MCF 10A (cell line): ENCODE results near the gene RNASE7. TPM values are rescaled to one million over a fixed set of nuclear protein-coding genes. Genes with fewer than 3 reads are reported as not detected.

Source experiments
- BruUV-seq: library from RNA; stranded (reverse); fragments of 400-500 nt; replicated peaks from 2 replicates; lab custom pipeline; 2021; lab: Mats Ljungman, UMichigan
- CTCF ChIA-PET: fragments of 300-600 bp; sonication (Branson Sonifier 250); formaldehyde crosslinking; extraction: SDS; loops from one replicate; lab custom pipeline; 2021; ENCODE audit warnings: antibody characterized with exemption, inconsistent platforms; lab: Yijun Ruan, JAX
- POLR2A ChIA-PET: fragments of 300-600, 350-650 bp; sonication (Branson Sonifier 250); formaldehyde crosslinking; extraction: SDS; loops from one replicate; lab custom pipeline; 2020; ENCODE audit warnings: antibody characterized with exemption, inconsistent platforms; lab: Yijun Ruan, JAX
- DNase-seq: peaks from one replicate; pipeline ENCODE4 v3.0.0-alpha.2; 2018; ENCODE audit not compliant: unreplicated experiment
- H3K27ac Mint-ChIP-seq: one replicate; pipeline ENCODE4 v1.8.0; 2022; ENCODE audit warnings: mild to moderate bottlenecking, low read depth, mixed read lengths; ENCODE audit not compliant: unreplicated experiment
- H3K27me3 Mint-ChIP-seq: one replicate; pipeline ENCODE4 v1.8.0; 2022; ENCODE audit warnings: mixed read lengths; ENCODE audit not compliant: insufficient read depth, unreplicated experiment
- H3K36me3 Mint-ChIP-seq: one replicate; pipeline ENCODE4 v1.8.0; 2022; ENCODE audit warnings: mild to moderate bottlenecking, moderate library complexity, mixed read lengths; ENCODE audit not compliant: insufficient read depth, unreplicated experiment
- H3K4me1 Mint-ChIP-seq: one replicate; pipeline ENCODE4 v1.8.0; 2022; ENCODE audit warnings: mixed read lengths; ENCODE audit not compliant: insufficient read depth, unreplicated experiment
- H3K4me3 Mint-ChIP-seq: one replicate; pipeline ENCODE4 v1.8.0; 2022; ENCODE audit warnings: mild to moderate bottlenecking, moderate library complexity, mixed read lengths; ENCODE audit not compliant: unreplicated experiment
- H3K9me3 Mint-ChIP-seq: one replicate; pipeline ENCODE4 v1.8.0; 2022; ENCODE audit warnings: mixed read lengths; ENCODE audit not compliant: unreplicated experiment
- CTCF ChIP-seq: fragments of 200-600 bp; IDR thresholded peaks from one replicate; pipeline ENCODE4 v1.8.0; 2022; ENCODE audit warnings: antibody characterized with exemption, mild to moderate bottlenecking; ENCODE audit not compliant: unreplicated experiment
- intact Hi-C: fragments of 100-400 bp; cut with micrococcal nuclease; formaldehyde crosslinking; loops from 2 replicates; pipeline ENCODE4 v1.14.1; 2022
- total RNA-seq: library from RNA; stranded (reverse); gene quantifications from 2 replicates; pipeline ENCODE4 v1.2.3, GENCODE V29; 2022

RNASE7 gene
- total RNA-seq, 1 experiment from 2014 or later, result 10.9 TPM

- no peaks in the 10 kb centered on the region for H3K9me3 Mint-ChIP-seq
- H3K4me1 Mint-ChIP-seq, result peaks cover 26% of the 10 kb centered on the region
- intact Hi-C loops, result no loop called here
- no peaks in the 10 kb centered on the region for H3K27me3 Mint-ChIP-seq
- POLR2A ChIA-PET, result interaction anchor here (0.6 to 3.7 kb wide), 5 partner anchors 11 to 87 kb away, joined by 3 to 38 read pairs (median 4); no protein-coding TSS in a partner anchor
- CTCF ChIA-PET, result interaction anchor here (1.5 to 6.3 kb wide), 5 partner anchors 16 to 43 kb away, joined by 4 to 82 read pairs (median 28); no protein-coding TSS in a partner anchor
- no peak overlapping the region for H3K4me3 Mint-ChIP-seq
- H3K36me3 Mint-ChIP-seq, result peaks cover 12% of the 10 kb centered on the region
- no peak for TF ChIP-seq CTCF
- DNase-seq, result no peak
- BruUV-seq, result no TSS peak
- no peak overlapping the region for H3K27ac Mint-ChIP-seq
These were observed 30.7 kb downstream of the RNASE7 start for GRCh38 chr14:21072781-21073339.

- no peak overlapping the region for H3K27ac Mint-ChIP-seq
- ChIA-PET CTCF (interaction anchor here (1.3 to 6.3 kb wide), 3 partner anchors 20 to 31 kb away, joined by 3 to 82 read pairs (median 77); no protein-coding TSS in a partner anchor), POLR2A (no interaction called here)
- no peaks in the 10 kb centered on the region for H3K9me3 Mint-ChIP-seq
- no TSS peak for BruUV-seq
- TF ChIP-seq CTCF, result no peak
- peaks cover 20% of the 10 kb centered on the region for H3K4me1 Mint-ChIP-seq
- DNase-seq, result no peak
- H3K36me3 Mint-ChIP-seq, result peaks cover 12% of the 10 kb centered on the region
- no peak overlapping the region for H3K4me3 Mint-ChIP-seq
- no peaks in the 10 kb centered on the region for H3K27me3 Mint-ChIP-seq
- intact Hi-C loops, result no loop called here
These were observed 31.8 kb downstream of the RNASE7 start for GRCh38 chr14:21073921-21074320.

DNA sequence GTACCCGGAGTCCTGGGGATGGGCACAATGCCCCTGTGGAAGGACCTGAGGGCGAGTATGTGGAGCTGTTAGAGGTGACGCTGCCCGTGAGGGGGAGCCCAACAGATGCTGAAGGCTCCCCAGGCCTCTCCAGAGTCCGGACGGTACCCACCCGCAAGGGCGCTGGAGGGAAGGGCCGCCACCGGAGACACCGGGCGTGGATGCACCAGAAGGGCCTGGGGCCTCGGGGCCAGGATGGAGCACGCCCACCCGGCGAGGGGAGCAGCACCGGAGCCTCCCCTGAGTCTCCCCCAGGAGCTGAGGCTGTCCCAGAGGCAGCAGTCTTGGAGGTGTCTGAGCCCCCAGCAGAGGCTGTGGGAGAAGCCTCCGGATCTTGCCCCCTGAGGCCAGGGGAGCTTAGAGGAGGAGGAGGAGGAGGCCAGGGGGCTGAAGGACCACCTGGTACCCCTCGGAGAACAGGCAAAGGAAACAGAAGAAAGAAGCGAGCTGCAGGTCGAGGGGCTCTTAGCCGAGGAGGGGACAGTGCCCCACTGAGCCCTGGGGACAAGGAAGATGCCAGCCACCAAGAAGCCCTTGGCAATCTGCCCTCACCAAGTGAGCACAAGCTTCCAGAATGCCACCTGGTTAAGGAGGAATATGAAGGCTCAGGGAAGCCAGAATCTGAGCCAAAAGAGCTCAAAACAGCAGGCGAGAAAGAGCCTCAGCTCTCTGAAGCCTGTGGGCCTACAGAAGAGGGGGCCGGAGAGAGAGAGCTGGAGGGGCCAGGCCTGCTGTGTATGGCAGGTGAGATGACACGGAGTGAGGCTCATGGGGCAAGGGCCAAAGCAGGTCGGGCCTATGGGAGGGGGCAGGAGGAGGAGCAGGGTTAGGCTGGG, 32.5 kb downstream of the RNASE7 start:
- POLR2A ChIA-PET, result no interaction called here
- CTCF ChIA-PET, result interaction anchor here (1.0 to 6.3 kb wide), 4 partner anchors 19 to 30 kb away, joined by 3 to 82 read pairs (median 40); no protein-coding TSS in a partner anchor
- no peak overlapping the region for H3K27ac Mint-ChIP-seq
- no peak for DNase-seq
- H3K36me3 Mint-ChIP-seq, result peaks cover 12% of the 10 kb centered on the region
- H3K4me1 Mint-ChIP-seq, result peaks cover 20% of the 10 kb centered on the region
- TF ChIP-seq CTCF, result no peak
- H3K4me3 Mint-ChIP-seq, result no peak overlapping the region
- H3K9me3 Mint-ChIP-seq, result no peaks in the 10 kb centered on the region
- BruUV-seq, result no TSS peak
- H3K27me3 Mint-ChIP-seq, result no peaks in the 10 kb centered on the region
- intact Hi-C loops, result no loop called here
